ENCODE results near the gene CRABP2.

The CRABP2 gene

DNA sequence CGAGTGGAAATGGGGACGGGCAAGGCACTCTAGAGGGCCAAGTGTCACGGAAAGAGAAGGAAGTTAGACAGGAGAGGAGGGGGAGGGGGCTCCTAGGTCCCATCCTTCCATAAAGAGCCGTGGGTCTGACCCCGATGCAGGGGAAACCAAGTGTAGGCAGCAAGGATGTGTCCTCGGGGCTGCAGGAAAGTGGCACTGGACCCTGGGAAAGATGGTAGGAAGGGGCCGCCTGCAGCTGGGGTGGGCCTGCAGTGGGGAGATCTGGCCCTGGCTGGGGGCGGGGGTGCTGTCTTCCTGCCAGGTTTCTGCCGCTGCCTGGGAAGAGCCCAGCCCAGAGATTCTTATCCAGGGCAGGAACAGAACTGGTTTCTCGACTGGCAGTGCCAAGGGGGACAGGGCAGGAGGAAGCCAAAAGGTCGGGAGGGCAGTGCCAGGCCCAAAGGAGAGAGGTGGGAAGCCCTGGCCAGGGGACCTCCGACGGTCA is 12.9 kb downstream of the CRABP2 start:
- Histone ChIP-seq H3K27me3 (ENCODE audit: insufficient read depth, low read depth) (peaks cover 95% of the 10 kb centered on the region), H3K36me3 (ENCODE audit: insufficient read depth) (no peaks in the 10 kb centered on the region), H3K4me2 (no peak overlapping the region), H3K9ac (no peak overlapping the region), H3K27ac (no peak overlapping the region), H3K79me2 (ENCODE audit: insufficient read depth, low read depth) (no peaks in the 10 kb centered on the region), H4K20me1 (ENCODE audit: insufficient read depth) (no peaks in the 10 kb centered on the region), H2AFZ (ENCODE audit: low read depth) (no peak overlapping the region), H3K4me1 (ENCODE audit: low read depth, poor library complexity, severe bottlenecking) (peaks cover 19% of the 10 kb centered on the region), H3K4me3 (IDR thresholded peaks at IDR 0.05; ENCODE audit: insufficient read depth, low read depth, low read length) (no peak overlapping the region)
- TF ChIP-seq, protein P1, sequence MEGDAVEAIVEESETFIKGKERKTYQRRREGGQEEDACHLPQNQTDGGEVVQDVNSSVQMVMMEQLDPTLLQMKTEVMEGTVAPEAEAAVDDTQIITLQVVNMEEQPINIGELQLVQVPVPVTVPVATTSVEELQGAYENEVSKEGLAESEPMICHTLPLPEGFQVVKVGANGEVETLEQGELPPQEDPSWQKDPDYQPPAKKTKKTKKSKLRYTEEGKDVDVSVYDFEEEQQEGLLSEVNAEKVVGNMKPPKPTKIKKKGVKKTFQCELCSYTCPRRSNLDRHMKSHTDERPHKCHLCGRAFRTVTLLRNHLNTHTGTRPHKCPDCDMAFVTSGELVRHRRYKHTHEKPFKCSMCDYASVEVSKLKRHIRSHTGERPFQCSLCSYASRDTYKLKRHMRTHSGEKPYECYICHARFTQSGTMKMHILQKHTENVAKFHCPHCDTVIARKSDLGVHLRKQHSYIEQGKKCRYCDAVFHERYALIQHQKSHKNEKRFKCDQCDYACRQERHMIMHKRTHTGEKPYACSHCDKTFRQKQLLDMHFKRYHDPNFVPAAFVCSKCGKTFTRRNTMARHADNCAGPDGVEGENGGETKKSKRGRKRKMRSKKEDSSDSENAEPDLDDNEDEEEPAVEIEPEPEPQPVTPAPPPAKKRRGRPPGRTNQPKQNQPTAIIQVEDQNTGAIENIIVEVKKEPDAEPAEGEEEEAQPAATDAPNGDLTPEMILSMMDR (conservative IDR thresholded peaks at IDR 0.05; ENCODE audit: low read depth, low read length), result no peak

DNA sequence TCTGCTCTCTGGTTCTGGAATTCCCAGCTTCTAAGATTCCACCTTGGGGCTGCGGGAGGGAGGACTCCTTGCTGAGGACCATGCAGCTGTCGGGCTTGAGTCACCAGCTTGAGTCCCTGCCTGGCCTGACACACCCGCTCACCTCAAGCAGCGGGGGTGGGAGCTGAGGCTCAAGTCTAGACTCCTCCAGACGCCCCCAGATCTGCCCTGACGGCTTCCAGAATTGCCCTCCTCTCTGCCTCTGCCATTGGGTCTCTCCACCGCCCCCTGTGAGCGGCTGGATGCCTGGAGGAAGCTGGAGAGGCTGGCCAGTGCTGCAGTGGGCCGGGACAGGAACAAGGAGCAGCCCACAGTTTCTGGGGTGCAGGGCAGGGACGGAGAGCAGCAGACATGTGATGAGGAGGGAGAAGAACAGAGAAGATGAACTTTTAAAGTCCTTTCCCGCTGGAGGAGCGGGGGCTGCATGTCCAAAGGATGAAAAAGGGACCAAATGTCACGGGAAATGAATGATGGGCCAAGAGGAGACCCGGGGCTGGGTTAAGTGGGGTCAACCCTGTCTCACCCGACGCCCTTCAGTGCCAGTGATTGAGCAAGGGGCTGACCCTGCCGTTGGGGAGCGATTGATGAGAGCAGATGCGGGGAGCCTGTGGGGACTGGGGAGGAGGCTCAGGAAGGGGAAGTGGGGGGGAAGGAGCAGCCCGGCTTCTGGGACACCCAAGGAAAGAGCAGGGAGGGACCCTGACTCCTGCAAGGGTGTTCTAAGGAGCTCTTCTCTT is 13.5 kb downstream of the CRABP2 start:
- Histone ChIP-seq H2AFZ (ENCODE audit: low read depth) (no peak overlapping the region), H3K4me3 (IDR thresholded peaks at IDR 0.05; ENCODE audit: insufficient read depth, low read depth, low read length) (no peak overlapping the region), H3K4me2 (no peak overlapping the region), H3K27me3 (ENCODE audit: insufficient read depth, low read depth) (peaks cover 95% of the 10 kb centered on the region), H3K4me1 (ENCODE audit: low read depth, poor library complexity, severe bottlenecking) (peaks cover 19% of the 10 kb centered on the region), H4K20me1 (ENCODE audit: insufficient read depth) (no peaks in the 10 kb centered on the region), H3K27ac (no peak overlapping the region), H3K79me2 (ENCODE audit: insufficient read depth, low read depth) (no peaks in the 10 kb centered on the region), H3K9ac (no peak overlapping the region), H3K36me3 (ENCODE audit: insufficient read depth) (no peaks in the 10 kb centered on the region)
- TF ChIP-seq, protein P1 (conservative IDR thresholded peaks at IDR 0.05; ENCODE audit: low read depth, low read length), result no peak

DNA sequence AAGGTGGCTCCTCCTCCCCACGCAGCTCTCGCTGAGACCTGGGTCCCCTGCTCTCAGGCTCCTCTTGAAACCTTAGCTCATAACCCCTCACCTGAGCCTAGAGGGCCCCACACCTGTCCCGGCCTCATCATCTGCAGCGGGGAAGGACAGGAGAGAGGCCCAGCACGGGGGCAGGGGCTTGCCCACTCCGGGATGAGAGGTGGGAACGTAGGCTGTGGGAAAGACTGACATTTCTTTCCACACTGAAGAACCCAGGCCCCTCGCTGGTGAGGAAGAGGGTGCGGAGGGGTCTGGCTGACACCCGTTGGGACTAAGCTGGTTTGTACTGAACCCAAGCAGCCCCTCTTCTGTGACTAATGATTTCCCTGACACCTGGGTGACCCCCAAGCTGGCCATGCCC is 14.2 kb downstream of the CRABP2 start:
- H4K20me1 ChIP-seq (ENCODE audit: insufficient read depth), result no peaks in the 10 kb centered on the region
- H3K27ac ChIP-seq, result no peak overlapping the region
- H3K79me2 ChIP-seq (ENCODE audit: insufficient read depth, low read depth), result no peaks in the 10 kb centered on the region
- TF ChIP-seq, protein P1 (conservative IDR thresholded peaks at IDR 0.05; ENCODE audit: low read depth, low read length), result no peak
- peaks cover 19% of the 10 kb centered on the region for H3K4me1 ChIP-seq (ENCODE audit: low read depth, poor library complexity, severe bottlenecking)
- H3K9ac ChIP-seq, result no peak overlapping the region
- no peak overlapping the region for H2AFZ ChIP-seq (ENCODE audit: low read depth)
- peaks cover 95% of the 10 kb centered on the region for H3K27me3 ChIP-seq (ENCODE audit: insufficient read depth, low read depth)
- H3K4me2 ChIP-seq, result no peak overlapping the region
- no peak overlapping the region for H3K4me3 ChIP-seq (IDR thresholded peaks at IDR 0.05; ENCODE audit: insufficient read depth, low read depth, low read length)
- H3K36me3 ChIP-seq (ENCODE audit: insufficient read depth), result no peaks in the 10 kb centered on the region

DNA sequence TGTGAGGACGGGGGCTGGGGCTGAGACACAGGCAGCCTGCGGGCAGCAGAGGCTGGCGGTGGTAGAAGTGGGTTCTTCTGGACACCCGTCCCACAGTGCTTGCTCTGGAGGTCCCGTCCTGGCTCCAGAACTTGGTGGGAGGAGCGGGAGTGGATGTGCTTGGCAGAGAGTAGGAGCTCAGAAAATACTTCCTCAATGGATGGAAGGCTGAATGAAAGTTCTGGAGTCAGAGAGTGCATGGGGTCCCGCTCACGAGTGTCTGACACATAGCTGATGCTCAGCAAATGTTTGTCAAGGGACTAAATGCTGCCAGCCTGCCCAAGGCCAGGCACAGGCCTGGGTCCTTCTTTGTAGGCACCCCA is 14.7 kb downstream of the CRABP2 start:
- no peaks in the 10 kb centered on the region for H3K36me3 ChIP-seq (ENCODE audit: insufficient read depth)
- no peak overlapping the region for H3K27ac ChIP-seq
- TF ChIP-seq, protein P1 (conservative IDR thresholded peaks at IDR 0.05; ENCODE audit: low read depth, low read length), result no peak
- H3K27me3 ChIP-seq (ENCODE audit: insufficient read depth, low read depth), result peaks cover 96% of the 10 kb centered on the region
- H4K20me1 ChIP-seq (ENCODE audit: insufficient read depth), result no peaks in the 10 kb centered on the region
- no peak overlapping the region for H3K4me3 ChIP-seq (IDR thresholded peaks at IDR 0.05; ENCODE audit: insufficient read depth, low read depth, low read length)
- H3K4me1 ChIP-seq (ENCODE audit: low read depth, poor library complexity, severe bottlenecking), result peaks cover 19% of the 10 kb centered on the region
- H3K9ac ChIP-seq, result no peak overlapping the region
- H2AFZ ChIP-seq (ENCODE audit: low read depth), result no peak overlapping the region
- H3K79me2 ChIP-seq (ENCODE audit: insufficient read depth, low read depth), result no peaks in the 10 kb centered on the region
- H3K4me2 ChIP-seq, result no peak overlapping the region
